ENCODE data around the gene CCNT1.

Gene CCNT1

DNA sequence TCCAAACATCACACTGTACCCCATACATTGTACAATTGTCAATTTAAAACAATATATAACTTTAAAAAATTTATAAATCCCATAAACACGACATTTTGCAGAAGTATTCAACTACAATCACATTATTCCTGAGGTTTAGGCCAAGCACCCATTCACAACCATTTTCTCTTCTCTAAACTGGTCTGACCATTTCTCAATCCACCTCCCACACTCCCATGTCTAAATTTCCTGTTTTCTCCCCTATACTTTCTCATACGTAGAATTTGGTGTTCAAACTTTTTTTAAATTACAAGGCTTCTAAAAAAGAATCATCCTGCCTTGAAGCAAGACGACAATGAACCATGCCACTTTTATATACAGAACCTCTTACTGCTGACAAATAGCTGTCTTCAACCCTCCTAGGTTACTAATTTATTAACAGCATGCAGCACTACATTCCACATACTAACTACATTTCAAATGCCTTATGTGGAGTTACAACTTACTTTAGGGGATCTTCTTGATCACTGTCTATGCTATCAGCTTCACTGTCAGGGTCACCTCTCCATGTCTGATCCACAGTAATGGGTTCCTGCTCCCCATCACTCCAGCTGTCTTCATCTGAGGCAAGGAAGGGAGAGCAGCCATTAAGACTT is 37.8 kb downstream of the CCNT1 start:
- no peaks in the 10 kb centered on the region for H3F3A ChIP-seq (ENCODE audit: insufficient read depth, low read length)
- H3K27me3 ChIP-seq (ENCODE audit: insufficient read depth, low read length), result no peaks in the 10 kb centered on the region
- peaks cover 42% of the 10 kb centered on the region for H3K4me1 ChIP-seq (ENCODE audit: insufficient read depth, low read length, severe bottlenecking)
- no peak for TF ChIP-seq EZH2 (IDR thresholded peaks at IDR 0.05; ENCODE audit: borderline replicate concordance, low read length)
- TF ChIP-seq, protein P1, sequence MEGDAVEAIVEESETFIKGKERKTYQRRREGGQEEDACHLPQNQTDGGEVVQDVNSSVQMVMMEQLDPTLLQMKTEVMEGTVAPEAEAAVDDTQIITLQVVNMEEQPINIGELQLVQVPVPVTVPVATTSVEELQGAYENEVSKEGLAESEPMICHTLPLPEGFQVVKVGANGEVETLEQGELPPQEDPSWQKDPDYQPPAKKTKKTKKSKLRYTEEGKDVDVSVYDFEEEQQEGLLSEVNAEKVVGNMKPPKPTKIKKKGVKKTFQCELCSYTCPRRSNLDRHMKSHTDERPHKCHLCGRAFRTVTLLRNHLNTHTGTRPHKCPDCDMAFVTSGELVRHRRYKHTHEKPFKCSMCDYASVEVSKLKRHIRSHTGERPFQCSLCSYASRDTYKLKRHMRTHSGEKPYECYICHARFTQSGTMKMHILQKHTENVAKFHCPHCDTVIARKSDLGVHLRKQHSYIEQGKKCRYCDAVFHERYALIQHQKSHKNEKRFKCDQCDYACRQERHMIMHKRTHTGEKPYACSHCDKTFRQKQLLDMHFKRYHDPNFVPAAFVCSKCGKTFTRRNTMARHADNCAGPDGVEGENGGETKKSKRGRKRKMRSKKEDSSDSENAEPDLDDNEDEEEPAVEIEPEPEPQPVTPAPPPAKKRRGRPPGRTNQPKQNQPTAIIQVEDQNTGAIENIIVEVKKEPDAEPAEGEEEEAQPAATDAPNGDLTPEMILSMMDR (IDR thresholded peaks at IDR 0.05; ENCODE audit: low read length), result no peak
- 0 out of 2 replicates have a peak, but pooled peaks cover 5% of the 10 kb centered on the region for H4K20me1 ChIP-seq (ENCODE audit: insufficient read depth, low read length)
- H3K9ac ChIP-seq (ENCODE audit: low read length), result peak overlapping the region; percentile 46; the same call in 1 of the 2 replicates
- peaks cover 66% of the 10 kb centered on the region for H3K79me2 ChIP-seq (ENCODE audit: insufficient read depth, low read length)
- no peaks in the 10 kb centered on the region for H3K9me2 ChIP-seq (ENCODE audit: low read depth, low read length)
- H3K36me3 ChIP-seq (ENCODE audit: insufficient read depth, low read length), result peaks cover 66% of the 10 kb centered on the region
- peak overlapping the region; percentile 84 for H3K4me3 ChIP-seq (ENCODE audit: low read depth, low read length, poor library complexity, severe bottlenecking)
- peak overlapping the region; percentile 82 for H3K4me2 ChIP-seq (ENCODE audit: low read length)
- no peak overlapping the region for H2AFZ ChIP-seq (ENCODE audit: low read length)
- no peak overlapping the region for H3K27ac ChIP-seq (ENCODE audit: low read depth, low read length, poor library complexity, severe bottlenecking)
- no peaks in the 10 kb centered on the region for H3K9me3 ChIP-seq (ENCODE audit: low read length)

DNA sequence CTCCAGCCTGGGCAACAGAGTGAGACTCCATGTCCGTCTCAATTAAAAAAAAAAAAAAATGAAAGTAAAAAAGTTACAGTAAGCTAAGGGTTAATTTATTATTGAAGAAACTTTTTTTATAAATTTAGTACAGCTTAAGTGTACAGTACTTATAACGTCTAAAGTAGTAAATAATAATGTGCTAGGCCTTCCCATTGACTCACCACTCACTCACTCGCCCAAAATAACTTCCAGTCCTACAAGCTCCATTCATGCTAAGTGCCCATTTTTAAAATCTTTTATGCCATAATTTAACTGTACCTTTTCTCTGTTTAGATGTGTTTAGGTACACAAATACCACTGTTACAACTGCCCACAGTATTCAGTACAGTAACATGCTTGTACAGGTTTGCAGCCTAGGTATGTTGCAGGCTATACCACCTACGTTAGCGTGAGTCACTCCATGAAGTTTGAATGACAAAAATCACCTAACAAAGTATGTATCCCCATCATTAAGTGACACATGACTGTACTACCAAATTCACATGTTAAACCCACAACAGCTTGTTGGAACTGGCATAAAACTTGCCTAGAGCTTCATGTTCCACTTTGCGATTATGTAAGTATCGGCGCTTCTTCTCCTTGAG is 45.2 kb downstream of the CCNT1 start:
- no peak overlapping the region for H2AFZ ChIP-seq (ENCODE audit: low read length)
- no peak overlapping the region for H3K9ac ChIP-seq (ENCODE audit: low read length)
- peaks cover 13% of the 10 kb centered on the region for H3K79me2 ChIP-seq (ENCODE audit: insufficient read depth, low read length)
- no peak overlapping the region for H3K4me3 ChIP-seq (ENCODE audit: low read depth, low read length, poor library complexity, severe bottlenecking)
- no peak overlapping the region for H3K27ac ChIP-seq (ENCODE audit: low read depth, low read length, poor library complexity, severe bottlenecking)
- peaks cover 92% of the 10 kb centered on the region for H3K36me3 ChIP-seq (ENCODE audit: insufficient read depth, low read length)
- TF ChIP-seq EZH2 (IDR thresholded peaks at IDR 0.05; ENCODE audit: borderline replicate concordance, low read length), result no peak
- TF ChIP-seq, protein P1 (IDR thresholded peaks at IDR 0.05; ENCODE audit: low read length), result no peak
- H3K9me2 ChIP-seq (ENCODE audit: low read depth, low read length), result no peaks in the 10 kb centered on the region
- H3F3A ChIP-seq (ENCODE audit: insufficient read depth, low read length), result no peaks in the 10 kb centered on the region
- H3K9me3 ChIP-seq (ENCODE audit: low read length), result no peaks in the 10 kb centered on the region
- no peaks in the 10 kb centered on the region for H3K4me1 ChIP-seq (ENCODE audit: insufficient read depth, low read length, severe bottlenecking)
- no peak overlapping the region for H3K4me2 ChIP-seq (ENCODE audit: low read length)
- H4K20me1 ChIP-seq (ENCODE audit: insufficient read depth, low read length), result no peaks in the 10 kb centered on the region; the same call in 1 of the 2 replicates
- H3K27me3 ChIP-seq (ENCODE audit: insufficient read depth, low read length), result no peaks in the 10 kb centered on the region

DNA sequence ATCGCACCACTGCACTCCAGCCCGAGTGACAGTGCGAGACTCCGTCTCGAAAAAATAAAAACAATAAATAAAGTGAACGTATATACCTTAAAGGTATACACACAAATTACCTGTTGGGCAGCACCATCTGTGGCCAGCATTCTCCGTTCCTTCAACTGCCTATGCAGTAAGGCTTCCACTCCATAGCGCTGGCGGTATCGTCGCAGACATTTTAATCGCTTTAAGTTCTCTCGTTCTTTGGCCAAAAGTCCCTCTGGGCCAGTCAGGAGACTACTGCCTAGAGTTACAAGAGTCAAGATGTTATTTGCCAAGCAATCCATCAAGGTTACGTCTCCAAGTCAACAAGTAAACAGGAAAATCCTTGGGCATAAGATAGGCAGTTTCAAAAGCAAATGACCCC is 47.5 kb downstream of the CCNT1 start:
- Histone ChIP-seq H3K9me2 (ENCODE audit: low read depth, low read length) (no peaks in the 10 kb centered on the region), H3K9me3 (ENCODE audit: low read length) (no peaks in the 10 kb centered on the region), H3K4me3 (ENCODE audit: low read depth, low read length, poor library complexity, severe bottlenecking) (no peak overlapping the region), H2AFZ (ENCODE audit: low read length) (no peak overlapping the region), H3F3A (ENCODE audit: insufficient read depth, low read length) (no peaks in the 10 kb centered on the region), H3K27me3 (ENCODE audit: insufficient read depth, low read length) (no peaks in the 10 kb centered on the region), H3K79me2 (ENCODE audit: insufficient read depth, low read length) (no peaks in the 10 kb centered on the region), H3K4me1 (ENCODE audit: insufficient read depth, low read length, severe bottlenecking) (no peaks in the 10 kb centered on the region), H3K27ac (ENCODE audit: low read depth, low read length, poor library complexity, severe bottlenecking) (no peak overlapping the region), H4K20me1 (ENCODE audit: insufficient read depth, low read length) (no peaks in the 10 kb centered on the region; the same call in 1 of the 2 replicates), H3K4me2 (ENCODE audit: low read length) (no peak overlapping the region), H3K36me3 (ENCODE audit: insufficient read depth, low read length) (peaks cover 94% of the 10 kb centered on the region), H3K9ac (ENCODE audit: low read length) (no peak overlapping the region)
- TF ChIP-seq EZH2 (IDR thresholded peaks at IDR 0.05; ENCODE audit: borderline replicate concordance, low read length), result no peak
- TF ChIP-seq, protein P1 (IDR thresholded peaks at IDR 0.05; ENCODE audit: low read length), result no peak

All from OCI-LY1 (cell line).